ENCODE results near the gene NELFB.

The NELFB gene

GRCh38 chr9:137222190-137223077 is 32.7 kb upstream of the NELFB start, which contains the start of gene RNF208:
Gene RNF208, minus strand, starts transcription at chr9:137222240. Its CDS starts 1,028 bp downstream, at chr9:137221212.
- in situ Hi-C loops (cut with MboI; ENCODE audit: low sequenced_read_pairs): loop anchor here (25.0 kb wide), 1 partner anchor 435 kb away; the partner anchor contains the start of genes CCDC183 and TMEM141

DNA sequence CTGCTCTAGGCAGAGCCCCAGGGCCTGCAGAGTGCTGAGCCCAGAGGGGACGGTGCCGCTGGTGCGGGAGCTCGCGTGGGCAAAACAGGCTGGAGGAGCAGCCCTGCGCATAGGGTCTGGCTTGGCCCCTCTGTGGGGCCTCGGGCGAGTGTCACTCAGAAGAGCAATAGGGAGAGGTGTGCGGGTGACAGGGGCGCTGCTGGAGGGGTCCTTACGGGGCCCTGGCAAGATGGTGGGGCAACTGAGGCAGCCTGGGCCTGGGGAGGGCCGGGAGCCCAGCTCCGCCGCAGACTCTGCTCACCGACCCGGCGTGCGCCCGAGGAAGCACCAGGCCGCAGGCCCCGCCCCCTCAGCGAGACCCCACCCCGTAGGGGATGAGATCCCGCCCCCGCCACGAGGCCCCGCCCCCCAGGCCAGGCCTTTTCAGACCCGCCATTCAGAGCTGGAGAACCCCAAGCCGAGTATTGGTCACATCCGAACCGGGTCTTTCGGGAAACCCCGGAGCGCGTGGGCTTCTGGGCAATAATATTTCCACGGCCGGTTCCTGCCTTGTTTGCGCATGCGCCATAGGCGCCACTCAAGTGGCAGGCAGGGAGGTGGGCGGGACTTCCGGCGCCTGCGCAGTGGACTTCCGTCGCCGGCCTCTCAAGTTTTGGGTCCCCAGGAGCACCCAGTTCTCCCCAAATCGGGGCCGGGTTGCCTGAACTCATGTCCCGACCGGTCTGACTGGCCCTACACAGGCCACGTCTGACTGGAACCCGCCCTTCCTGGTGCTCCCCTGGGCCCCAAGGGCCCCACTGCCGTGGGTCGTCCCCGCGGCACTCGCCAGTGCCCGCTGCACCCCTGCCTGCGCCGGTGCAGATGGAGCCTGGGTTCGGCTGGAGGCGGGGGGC is 31.8 kb upstream of the NELFB start:
- in situ Hi-C loops (cut with MboI; ENCODE audit: low sequenced_read_pairs): loop anchor here (25.0 kb wide), 1 partner anchor 436 kb away; the partner anchor contains the start of genes CCDC183 and TMEM141

DNA sequence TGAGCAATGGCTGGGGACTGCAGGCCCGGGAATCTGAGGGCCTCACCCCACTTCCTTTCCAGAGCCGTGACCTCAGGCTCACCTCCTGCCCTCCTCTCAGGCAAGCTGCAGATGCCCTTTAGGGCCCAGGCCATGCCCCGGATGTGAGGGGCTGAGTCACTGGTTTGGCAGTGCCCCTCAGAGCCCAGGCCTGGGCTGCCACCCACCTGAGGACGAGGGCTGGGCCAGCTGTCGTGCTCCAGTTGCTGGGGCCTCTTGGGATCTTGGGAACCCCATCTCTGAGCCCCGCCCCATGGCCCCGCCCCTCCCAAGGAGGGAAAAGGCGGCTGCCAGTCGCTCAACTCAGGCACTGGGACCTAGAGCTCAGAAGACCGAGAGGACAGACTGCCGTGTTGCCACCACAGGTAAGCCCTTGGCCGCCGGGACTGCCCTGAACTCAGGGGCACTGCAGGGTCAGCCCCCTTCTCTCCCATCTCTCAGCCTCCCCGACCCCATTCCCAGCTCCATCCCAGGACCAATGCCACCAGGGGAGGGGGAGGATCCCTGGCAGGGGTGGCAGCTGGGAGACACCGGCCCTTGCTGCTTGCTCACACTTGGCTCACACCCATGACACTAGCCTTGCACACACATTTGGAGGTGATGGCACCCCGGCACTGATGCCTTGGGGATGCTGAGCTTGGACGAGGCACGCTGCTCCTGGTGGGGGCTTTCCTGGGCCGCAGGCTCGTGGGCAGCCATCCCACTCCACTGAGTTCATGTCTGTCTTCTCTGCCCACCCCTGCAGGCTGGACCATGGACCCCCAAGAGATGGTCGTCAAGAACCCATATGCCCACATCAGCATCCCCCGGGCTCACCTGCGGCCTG is 30.1 kb upstream of the NELFB start, which contains the start of gene CYSRT1:
CYSRT1 (plus strand) TSS at position 345 of the 865 bp plus-strand sequence; CDS start at position 793, 448 bp downstream.
- in situ Hi-C loops (cut with MboI; ENCODE audit: low sequenced_read_pairs): loop anchor here (5.0 to 25.0 kb wide), 2 partner anchors 103 to 438 kb away; partner anchors contain the start of genes CCDC183 and TMEM141

DNA sequence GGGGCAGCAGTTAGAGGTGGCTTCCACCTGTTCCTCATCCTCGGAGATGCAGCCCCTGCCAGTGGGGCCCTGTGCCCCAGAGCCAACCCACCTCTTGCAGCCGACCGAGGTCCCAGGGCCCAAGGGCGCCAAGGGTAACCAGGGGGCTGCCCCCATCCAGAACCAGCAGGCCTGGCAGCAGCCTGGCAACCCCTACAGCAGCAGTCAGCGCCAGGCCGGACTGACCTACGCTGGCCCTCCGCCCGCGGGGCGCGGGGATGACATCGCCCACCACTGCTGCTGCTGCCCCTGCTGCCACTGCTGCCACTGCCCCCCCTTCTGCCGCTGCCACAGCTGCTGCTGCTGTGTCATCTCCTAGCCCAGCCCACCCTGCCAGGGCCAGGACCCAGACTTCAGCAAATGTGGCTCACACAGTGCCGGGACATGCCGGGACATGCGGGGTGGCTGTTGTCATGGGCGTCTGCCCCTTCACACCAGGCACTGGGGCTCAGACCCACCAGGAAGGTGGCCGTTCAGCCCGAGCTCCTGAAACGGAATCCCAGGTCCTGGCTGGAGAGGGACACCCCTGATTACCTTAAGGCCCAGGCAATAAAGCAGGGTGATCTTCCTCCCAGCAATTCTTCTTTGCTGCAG is 29.3 kb upstream of the NELFB start:
- in situ Hi-C loops (cut with MboI; ENCODE audit: low sequenced_read_pairs): loop anchor here (5.0 kb wide), 1 partner anchor 104 kb away; no protein-coding TSS in a partner anchor

GRCh38 chr9:137226338-137227053 is 28.6 kb upstream of the NELFB start:
- in situ Hi-C loops (cut with MboI; ENCODE audit: low sequenced_read_pairs): loop anchor here (5.0 kb wide), 1 partner anchor 104 kb away; no protein-coding TSS in a partner anchor

GRCh38 chr9:137227054-137227852 is 27.9 kb upstream of the NELFB start, which contains the start of gene RNF224:
Gene RNF224, plus strand, starts transcription at chr9:137227502. Its CDS starts 834 bp downstream, at chr9:137228336.
- in situ Hi-C loops (cut with MboI; ENCODE audit: low sequenced_read_pairs): loop anchor here (5.0 kb wide), 1 partner anchor 105 kb away; no protein-coding TSS in a partner anchor

DNA sequence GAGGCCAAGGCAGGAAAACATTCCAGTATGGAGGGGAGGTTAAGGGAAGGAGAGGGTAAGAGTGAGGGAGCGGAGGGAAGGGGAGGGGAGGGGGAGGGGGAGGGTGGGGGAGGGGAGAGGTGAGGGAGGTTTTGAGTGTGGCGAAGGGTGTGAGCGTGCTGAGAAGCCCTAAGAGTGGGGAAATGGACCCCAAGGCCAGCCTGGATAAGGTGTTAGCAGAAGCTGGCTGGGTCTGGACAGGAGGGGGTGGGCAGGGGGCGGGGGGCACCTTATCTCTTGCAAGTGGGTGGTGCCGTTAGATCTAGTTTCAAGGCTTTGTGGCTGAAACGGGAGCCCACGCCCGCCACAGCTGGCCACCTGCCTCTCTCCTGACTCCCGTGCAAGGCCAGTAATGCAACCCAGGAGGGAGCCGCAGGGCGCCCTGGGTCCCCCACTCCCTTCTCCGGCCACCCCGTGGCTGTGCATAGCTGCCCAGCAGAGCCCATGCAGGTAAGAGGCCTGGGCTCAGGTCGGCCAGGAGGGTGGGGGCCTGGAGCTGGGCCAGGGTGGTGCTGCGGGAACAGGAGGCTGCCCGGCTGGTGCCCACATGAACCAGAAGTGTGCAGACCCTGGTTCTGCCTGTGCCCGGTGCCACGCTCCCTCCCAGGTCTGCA is 27.1 kb upstream of the NELFB start:
- in situ Hi-C loops (cut with MboI; ENCODE audit: low sequenced_read_pairs): loop anchor here (5.0 kb wide), 1 partner anchor 106 kb away; no protein-coding TSS in a partner anchor

GRCh38 chr9:137228506-137228967 is 26.6 kb upstream of the NELFB start:
- in situ Hi-C loops (cut with MboI; ENCODE audit: low sequenced_read_pairs): loop anchor here (5.0 kb wide), 1 partner anchor 106 kb away; no protein-coding TSS in a partner anchor

DNA sequence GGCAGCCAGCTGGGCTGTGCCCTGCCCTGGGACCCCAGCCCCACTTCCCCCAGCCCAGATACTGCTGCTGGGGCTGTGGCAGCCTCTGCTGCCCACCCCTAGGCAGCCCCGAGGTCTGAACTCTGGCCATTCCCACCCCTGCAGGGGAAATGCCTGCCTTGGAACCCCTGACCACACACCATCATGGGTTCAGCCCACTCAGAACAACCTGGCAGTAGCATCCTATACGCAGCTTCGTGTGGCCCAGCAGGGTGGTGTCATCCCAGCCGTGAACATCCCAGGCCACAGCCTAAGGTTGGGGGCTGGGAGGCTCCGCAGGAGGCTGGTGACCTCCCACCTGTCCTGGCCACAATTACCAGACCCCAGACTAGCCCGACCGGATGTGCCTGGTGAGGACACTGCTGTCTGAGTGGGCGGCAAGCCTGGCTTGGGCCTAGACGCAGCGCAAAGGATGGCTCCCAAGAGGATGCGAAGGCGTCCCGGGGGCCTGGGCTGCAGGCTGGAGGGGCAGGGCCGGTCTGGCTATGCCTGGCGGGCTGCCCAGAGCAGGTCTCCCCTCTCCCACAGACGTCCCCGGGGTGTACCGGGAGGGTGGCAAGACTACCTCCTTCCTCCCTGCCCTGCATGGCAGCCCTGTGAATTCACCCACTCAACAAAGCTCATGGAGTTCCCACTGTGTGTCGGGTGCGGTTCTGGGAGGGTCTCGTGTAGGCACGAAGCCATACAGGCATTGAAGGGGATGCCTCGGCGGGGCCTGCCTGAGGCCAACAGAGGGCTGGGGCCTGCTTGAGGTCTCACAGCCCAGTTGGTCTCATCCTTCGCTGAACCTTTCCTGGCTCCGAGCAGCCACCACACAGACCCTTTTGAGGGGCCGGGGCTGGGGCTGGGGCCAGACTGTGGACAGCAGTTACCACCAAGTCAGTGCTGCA is 25.9 kb upstream of the NELFB start:
- in situ Hi-C loops (cut with MboI; ENCODE audit: low sequenced_read_pairs): loop anchor here (5.0 kb wide), 1 partner anchor 107 kb away; no protein-coding TSS in a partner anchor

DNA sequence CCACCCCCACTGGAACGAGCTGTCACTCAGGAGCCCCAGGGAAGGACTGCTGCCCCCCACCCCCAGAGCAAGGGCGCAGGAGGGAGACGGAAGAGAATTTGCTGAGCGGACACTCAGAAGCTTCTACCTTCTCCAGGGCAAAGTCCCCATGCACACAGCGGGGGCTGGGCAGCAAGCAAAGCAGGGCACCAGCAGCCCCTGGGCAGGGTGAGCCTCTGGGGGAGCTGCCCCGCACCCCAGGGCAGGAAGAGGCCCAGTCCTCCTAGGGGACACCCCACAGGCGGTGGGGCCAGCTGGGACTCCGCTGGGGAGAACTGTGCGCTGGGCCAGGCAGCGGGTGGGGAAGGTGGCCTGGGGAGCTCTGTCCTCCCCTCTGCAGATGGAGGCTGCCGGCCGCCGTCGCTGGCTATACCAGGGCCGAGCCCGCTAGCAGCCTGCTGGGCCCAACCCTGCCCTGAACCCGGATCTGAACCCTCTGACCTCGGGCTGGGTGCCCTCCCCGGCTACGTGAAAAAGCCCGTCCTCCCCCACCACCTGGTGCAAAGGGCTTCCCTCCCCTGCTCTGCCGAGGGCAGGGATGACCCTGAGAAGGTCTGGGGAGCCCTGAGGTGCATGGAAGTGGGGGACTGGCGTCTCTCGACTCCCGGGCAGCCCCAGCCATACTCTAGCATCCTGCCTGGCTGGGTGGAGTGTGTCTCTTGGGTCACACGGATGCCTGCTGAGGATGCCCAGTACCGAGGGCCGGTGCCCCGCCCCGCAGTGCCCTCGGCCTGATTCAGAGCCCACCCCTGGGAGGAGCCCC is 25.0 kb upstream of the NELFB start:
- in situ Hi-C loops (cut with MboI; ENCODE audit: low sequenced_read_pairs): loop anchor here (5.0 kb wide), 1 partner anchor 108 kb away; no protein-coding TSS in a partner anchor

GRCh38 chr9:137230705-137231371 is 24.3 kb upstream of the NELFB start, which contains the start of gene SLC34A3:
Gene SLC34A3, plus strand, starts transcription at chr9:137230901. Its CDS starts 802 bp downstream, at chr9:137231703.
- in situ Hi-C loops (cut with MboI; ENCODE audit: low sequenced_read_pairs): no loop called here

- in situ Hi-C loops (cut with MboI; ENCODE audit: low sequenced_read_pairs): no loop called here
Observed at GRCh38 chr9:137231372-137232039, 23.6 kb upstream of the NELFB start.

DNA sequence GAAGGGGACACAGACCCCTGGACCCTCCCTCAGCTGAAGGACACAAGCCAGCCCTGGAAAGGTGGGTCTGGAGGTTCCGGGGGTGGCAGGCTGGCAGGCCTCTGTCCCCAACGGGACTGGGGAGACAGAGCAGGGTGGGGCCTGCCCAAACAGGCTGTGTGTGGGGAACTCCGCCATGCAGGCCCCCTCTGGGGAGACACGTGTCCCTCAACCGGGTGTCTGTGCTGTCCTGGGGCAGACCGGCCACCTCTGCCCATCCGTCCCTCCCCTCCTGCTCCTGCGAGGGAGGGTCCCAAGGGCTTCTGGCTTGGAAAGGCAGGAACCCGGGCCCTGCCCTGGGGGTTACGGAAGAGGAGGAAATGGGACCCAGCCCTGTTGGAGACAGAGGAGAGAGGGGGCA is 23.0 kb upstream of the NELFB start:
- in situ Hi-C loops (cut with MboI; ENCODE audit: low sequenced_read_pairs): no loop called here

GRCh38 chr9:137232510-137232909 is 22.6 kb upstream of the NELFB start:
- in situ Hi-C loops (cut with MboI; ENCODE audit: low sequenced_read_pairs): no loop called here

All from HL-60/S4 (cell line).